Liver (tissue), 9 donors: Measurements from ENCODE around the gene PARD3. TPM values are rescaled to one million over a fixed set of nuclear protein-coding genes. Genes with fewer than 3 reads are reported as not detected.
A peak's percentile ranks its signal among the peaks of the same experiment; 100 is the strongest.

Experiments
- DNase-seq: peaks from one replicate; pipeline ENCODE4 v3.0.0-alpha.2; 2017; ENCODE audit warnings: low spot score
- H3K27ac ChIP-seq, 2 donors: one replicate each; pipeline ENCODE4 v1.7.0; 2013; ENCODE audit warnings: inconsistent platforms in 2 of 2, low read length in 2 of 2, control low read depth in 1 of 2, low read depth in 1 of 2, mild to moderate bottlenecking in 1 of 2
- H3K27me3 ChIP-seq, 4 donors: one replicate each; pipeline versions ENCODE4 v1.6.1 to v1.7.0; 2013; ENCODE audit warnings: low read length in 3 of 4, inconsistent platforms in 1 of 4, mild to moderate bottlenecking in 1 of 4, moderate library complexity in 1 of 4; ENCODE audit not compliant: control insufficient read depth in 4 of 4, insufficient read depth in 4 of 4
- H3K36me3 ChIP-seq, 4 donors: one replicate each; pipeline versions ENCODE4 v1.6.1 to v1.7.0; 2013; ENCODE audit warnings: low read length in 3 of 4, mild to moderate bottlenecking in 3 of 4, low read depth in 1 of 4, moderate library complexity in 1 of 4; ENCODE audit not compliant: control insufficient read depth in 4 of 4, insufficient read depth in 3 of 4
- H3K4me1 ChIP-seq, 4 donors: one replicate each; pipeline versions ENCODE4 v1.6.1 to v1.7.0; 2013; ENCODE audit warnings: low read length in 3 of 4, mild to moderate bottlenecking in 3 of 4, moderate library complexity in 1 of 4; ENCODE audit not compliant: control insufficient read depth in 4 of 4, insufficient read depth in 4 of 4
- H3K4me3 ChIP-seq, 3 donors: one replicate each; pipeline versions ENCODE4 v1.6.1 to v1.7.0; 2013; ENCODE audit warnings: low read length in 3 of 3, control low read depth in 1 of 3, low read depth in 1 of 3, mild to moderate bottlenecking in 1 of 3
- H3K9ac ChIP-seq, 2 donors: one replicate each; pipeline ENCODE4 v1.7.0; 2013; ENCODE audit warnings: low read length in 2 of 2, mild to moderate bottlenecking in 2 of 2, moderate library complexity in 2 of 2, control low read depth in 1 of 2, low read depth in 1 of 2
- H3K9me3 ChIP-seq, 4 donors: one replicate each; pipeline versions ENCODE4 v1.6.1 to v1.7.0; 2013; ENCODE audit warnings: low read length in 3 of 4; ENCODE audit not compliant: control insufficient read depth in 4 of 4
- EGR1 ChIP-seq, 2 donors: IDR thresholded peaks; 2 replicates each; pipeline ENCODE4 v1.6.1; 2016 to 2018; ENCODE audit warnings: antibody characterized with exemption in 2 of 2, low read depth in 2 of 2
- FOXA2 ChIP-seq: IDR thresholded peaks from 2 replicates; pipeline ENCODE4 v1.6.1; 2016; ENCODE audit warnings: antibody characterized with exemption
- GABPA ChIP-seq, 2 donors: IDR thresholded peaks in 1 of 2; conservative IDR thresholded peaks in 1 of 2; 2 replicates each; pipeline ENCODE4 v1.6.1; 2016; ENCODE audit warnings: antibody characterized with exemption in 2 of 2, mild to moderate bottlenecking in 1 of 2, moderate library complexity in 1 of 2
- NR2F2 ChIP-seq: IDR thresholded peaks from 2 replicates; pipeline ENCODE4 v1.6.1; 2016; ENCODE audit warnings: antibody characterized with exemption
- RAD21 ChIP-seq, 2 donors: IDR thresholded peaks; 2 replicates each; pipeline ENCODE4 v1.6.1; 2016; ENCODE audit warnings: antibody characterized with exemption in 2 of 2, mild to moderate bottlenecking in 2 of 2
- SP1 ChIP-seq: IDR thresholded peaks from 2 replicates; pipeline ENCODE4 v1.6.1; 2018; ENCODE audit warnings: antibody characterized with exemption, mild to moderate bottlenecking
- TAF1 ChIP-seq: conservative IDR thresholded peaks from 2 replicates; pipeline ENCODE4 v1.6.1; 2016; ENCODE audit warnings: antibody characterized with exemption, mild to moderate bottlenecking
- WGBS: extraction: QIAGEN DNeasy Blood & Tissue Kit; methylation state at CpG from one replicate; pipeline ENCODE4 v1.1.7; 2013; 5-methylcytosine and 5-hydroxymethylcytosine counted together
- polyA plus RNA-seq, 2 donors: library from polyadenylated mRNA; stranded (reverse) in 1 of 2; unstranded in 1 of 2; fragments of 200-250 nt in 1 of 2; fragments of >200 nt in 1 of 2; fragmentation: Nextera tagmentation in 1 of 2; extraction: Ambion mirVana in 1 of 2; gene quantifications; one replicate each; pipeline versions ENCODE4 v1.2.1 to v1.2.3, GENCODE V29; 2013 to 2015
- total RNA-seq, 2 donors: library from RNA; depleted of rRNA; stranded (reverse); fragments of >200 nt; gene quantifications; one replicate each; pipeline ENCODE4 v1.2.3, GENCODE V29; 2014
- TF ChIP-seq, protein P1 (sequence below): IDR thresholded peaks from 2 replicates; pipeline ENCODE4 v1.6.1; 2016; ENCODE audit warnings: antibody characterized with exemption
- TF ChIP-seq, protein P2 (sequence below): IDR thresholded peaks from 2 replicates; pipeline ENCODE4 v1.6.1; 2016; ENCODE audit warnings: antibody characterized with exemption, mild to moderate bottlenecking
- donor health status: healthy.
- donor health status: healthy.
- donor health status: healthy.
- donor health status: healthy.
- donor health status: healthy.

Gene PARD3
- total and polyA plus RNA-seq, 4 donors, result 12.3 to 43.8 (median 13.5) TPM

DNA sequence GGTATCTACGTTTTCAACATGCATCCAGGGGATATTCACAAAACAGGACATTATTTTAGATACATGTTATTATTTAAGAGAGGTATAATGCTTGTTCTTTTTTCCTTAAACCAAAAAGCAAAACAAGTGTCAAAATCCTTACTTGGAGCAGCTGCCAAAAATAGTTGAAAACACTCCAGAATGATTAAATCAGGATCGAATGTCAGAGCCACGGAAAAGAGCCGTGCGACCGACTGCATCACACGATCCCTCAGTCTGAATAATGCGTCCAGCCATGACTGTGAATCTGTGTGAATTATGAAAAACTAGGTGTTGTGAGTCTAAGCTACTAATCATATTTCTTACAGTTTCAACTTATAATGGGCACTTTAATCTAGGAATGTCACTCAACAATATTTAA is 126.0 kb downstream of the PARD3 start:
- H3K27ac ChIP-seq, result peak overlapping the region in 1 of 2 donors; percentile 28
- DNase-seq, result no peak
- no peaks in the 10 kb centered on the region for H3K9me3 ChIP-seq
- H3K4me3 ChIP-seq, result no peak overlapping the region
- TF ChIP-seq FOXA2, result no peak
- TF ChIP-seq NR2F2, result peak; percentile 17
- peaks cover 0 to 1% (median 0%) of the 10 kb centered on the region in 4 donors for H3K36me3 ChIP-seq
- WGBS, result 45% methylated on average over 8 of the region's 8 CpGs
- peaks cover 0 to 10% (median 5%) of the 10 kb centered on the region in 4 donors for H3K4me1 ChIP-seq
- no peak overlapping the region for H3K9ac ChIP-seq
- no peaks in the 10 kb centered on the region for H3K27me3 ChIP-seq

DNA sequence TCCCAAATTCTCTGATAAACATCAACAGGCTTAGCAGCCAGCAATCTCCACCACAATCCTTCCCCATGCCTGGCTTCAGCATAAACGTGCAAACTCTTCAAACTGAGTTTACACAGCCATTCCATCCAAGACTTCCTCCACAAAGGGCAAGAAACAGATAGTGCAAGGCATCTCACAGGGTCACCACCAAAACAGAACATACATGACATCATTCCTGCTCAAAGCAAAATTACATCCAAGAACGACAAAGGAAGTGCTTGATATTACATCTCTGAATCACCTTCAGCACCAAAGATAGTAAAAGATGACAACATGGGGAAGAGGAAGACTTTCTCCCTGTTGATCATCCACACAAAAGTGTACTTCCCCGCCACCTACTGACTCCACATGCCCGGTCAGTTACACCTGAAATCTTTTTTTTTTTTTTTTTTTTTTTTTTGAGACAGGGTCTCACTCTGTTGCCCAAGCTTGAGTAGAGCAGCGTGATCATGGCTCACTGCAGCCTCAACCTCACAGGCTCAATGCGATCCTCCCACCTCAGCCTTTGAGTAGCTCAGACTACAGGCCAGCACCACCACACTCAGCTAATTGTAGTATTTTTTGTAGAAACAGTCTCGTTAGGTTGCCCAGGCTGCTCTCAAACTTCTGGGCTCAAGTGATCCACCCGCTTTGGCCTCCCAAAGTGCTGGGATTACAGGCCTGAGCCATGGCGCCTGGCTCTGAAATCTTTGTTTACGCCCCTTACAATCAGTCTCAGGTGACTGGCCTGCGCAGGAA is 127.5 kb downstream of the PARD3 start:
- TF ChIP-seq SP1 (no peak), EGR1 (IDR thresholded peaks at IDR 0.05; ENCODE audit: low read depth in 2 of 2) (no peak), NR2F2 (peak; percentile 17)
- Histone ChIP-seq H3K27ac (peak overlapping the region; percentile 5 to 28), H3K4me3 (no peak overlapping the region)

DNA sequence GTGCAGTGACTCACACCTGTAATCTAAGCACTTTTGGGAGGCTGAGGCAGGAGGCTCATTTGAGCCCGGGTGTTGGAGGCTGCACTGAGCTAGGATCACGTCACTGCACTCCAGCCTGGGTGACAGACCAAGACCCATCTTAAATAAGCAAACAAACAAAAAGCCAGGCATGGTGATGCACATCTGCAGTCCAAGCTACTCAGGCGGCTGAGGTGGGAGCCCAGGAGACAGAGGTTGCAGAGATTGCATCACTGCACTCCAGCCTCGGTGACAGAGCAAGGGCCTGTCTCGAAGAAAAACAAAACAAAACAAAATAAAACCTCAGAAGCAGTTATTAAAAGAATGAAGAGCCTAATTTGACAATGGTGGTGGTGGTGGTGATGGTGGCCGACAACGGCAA is 132.5 kb downstream of the PARD3 start:
- H3K36me3 ChIP-seq, result no peaks in the 10 kb centered on the region
- H3K27ac ChIP-seq, result no peak overlapping the region
- H3K9ac ChIP-seq, result no peak overlapping the region
- peaks cover 0 to 1% (median 0%) of the 10 kb centered on the region in 4 donors for H3K4me1 ChIP-seq
- H3K9me3 ChIP-seq, result no peaks in the 10 kb centered on the region
- TF ChIP-seq TAF1, result no peak
- TF ChIP-seq, protein P1, sequence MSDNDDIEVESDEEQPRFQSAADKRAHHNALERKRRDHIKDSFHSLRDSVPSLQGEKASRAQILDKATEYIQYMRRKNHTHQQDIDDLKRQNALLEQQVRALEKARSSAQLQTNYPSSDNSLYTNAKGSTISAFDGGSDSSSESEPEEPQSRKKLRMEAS, result no peak
- no peak for TF ChIP-seq SP1
- TF ChIP-seq, protein P2, sequence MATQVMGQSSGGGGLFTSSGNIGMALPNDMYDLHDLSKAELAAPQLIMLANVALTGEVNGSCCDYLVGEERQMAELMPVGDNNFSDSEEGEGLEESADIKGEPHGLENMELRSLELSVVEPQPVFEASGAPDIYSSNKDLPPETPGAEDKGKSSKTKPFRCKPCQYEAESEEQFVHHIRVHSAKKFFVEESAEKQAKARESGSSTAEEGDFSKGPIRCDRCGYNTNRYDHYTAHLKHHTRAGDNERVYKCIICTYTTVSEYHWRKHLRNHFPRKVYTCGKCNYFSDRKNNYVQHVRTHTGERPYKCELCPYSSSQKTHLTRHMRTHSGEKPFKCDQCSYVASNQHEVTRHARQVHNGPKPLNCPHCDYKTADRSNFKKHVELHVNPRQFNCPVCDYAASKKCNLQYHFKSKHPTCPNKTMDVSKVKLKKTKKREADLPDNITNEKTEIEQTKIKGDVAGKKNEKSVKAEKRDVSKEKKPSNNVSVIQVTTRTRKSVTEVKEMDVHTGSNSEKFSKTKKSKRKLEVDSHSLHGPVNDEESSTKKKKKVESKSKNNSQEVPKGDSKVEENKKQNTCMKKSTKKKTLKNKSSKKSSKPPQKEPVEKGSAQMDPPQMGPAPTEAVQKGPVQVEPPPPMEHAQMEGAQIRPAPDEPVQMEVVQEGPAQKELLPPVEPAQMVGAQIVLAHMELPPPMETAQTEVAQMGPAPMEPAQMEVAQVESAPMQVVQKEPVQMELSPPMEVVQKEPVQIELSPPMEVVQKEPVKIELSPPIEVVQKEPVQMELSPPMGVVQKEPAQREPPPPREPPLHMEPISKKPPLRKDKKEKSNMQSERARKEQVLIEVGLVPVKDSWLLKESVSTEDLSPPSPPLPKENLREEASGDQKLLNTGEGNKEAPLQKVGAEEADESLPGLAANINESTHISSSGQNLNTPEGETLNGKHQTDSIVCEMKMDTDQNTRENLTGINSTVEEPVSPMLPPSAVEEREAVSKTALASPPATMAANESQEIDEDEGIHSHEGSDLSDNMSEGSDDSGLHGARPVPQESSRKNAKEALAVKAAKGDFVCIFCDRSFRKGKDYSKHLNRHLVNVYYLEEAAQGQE, result no peak
- TF ChIP-seq RAD21 (IDR thresholded peaks at IDR 0.05), result no peak
- DNase-seq, result no peak
- H3K4me3 ChIP-seq, result no peak overlapping the region
- H3K27me3 ChIP-seq, result no peaks in the 10 kb centered on the region
- 88% methylated on average over 7 of the region's 7 CpGs for WGBS

More for the DNA sequence above, 127.5 kb downstream of the PARD3 start:
- DNase-seq, result no peak
- WGBS, result 89% methylated on average over 11 of the region's 11 CpGs
- no peaks in the 10 kb centered on the region for H3K27me3 ChIP-seq
- H3K4me1 ChIP-seq, result peaks cover 0 to 10% (median 5%) of the 10 kb centered on the region in 4 donors
- H3K9ac ChIP-seq, result no peak overlapping the region
- H3K36me3 ChIP-seq, result no peaks in the 10 kb centered on the region
- no peaks in the 10 kb centered on the region for H3K9me3 ChIP-seq

DNA sequence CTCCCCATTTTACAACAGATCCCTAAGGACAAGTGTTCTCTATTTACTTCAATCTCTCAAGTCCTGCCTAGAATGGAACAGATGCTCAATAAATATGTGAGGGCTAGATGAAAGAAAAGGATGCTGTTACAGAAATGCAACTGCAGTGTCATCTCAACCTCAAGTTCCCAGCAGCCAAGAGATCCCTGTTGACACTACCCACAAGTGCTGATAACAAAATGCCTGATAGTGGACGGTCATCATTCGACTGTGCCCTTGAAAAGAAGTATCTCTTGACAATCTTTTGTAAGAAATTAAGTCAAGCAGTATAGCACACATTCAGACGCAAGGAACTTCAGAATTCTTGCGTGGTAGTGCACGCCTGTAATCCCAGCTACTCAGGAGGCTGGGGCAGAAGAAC is 133.2 kb downstream of the PARD3 start:
- DNase-seq, result no peak
- Histone ChIP-seq H3K27ac (no peak overlapping the region), H3K27me3 (no peaks in the 10 kb centered on the region), H3K36me3 (no peaks in the 10 kb centered on the region), H3K9me3 (no peaks in the 10 kb centered on the region), H3K9ac (no peak overlapping the region), H3K4me3 (no peak overlapping the region), H3K4me1 (peaks cover 0 to 1% (median 0%) of the 10 kb centered on the region in 4 donors)
- 74% methylated on average over 5 of the region's 5 CpGs for WGBS
- no peak for TF ChIP-seq GABPA (IDR thresholded peaks at IDR 0.05 in 1 of 2, conservative IDR thresholded peaks at IDR 0.05 in 1 of 2)
- TF ChIP-seq, protein P2, result no peak
